C1 segment of cervical spinal cord (tissue), 14 donors: Measurements from ENCODE around the gene APBB2.

Source experiments
- DNase-seq, 14 donors: peaks; one replicate each; lab custom pipeline; 2025; lab: John Stamatoyannopoulos, UW

APBB2 gene

DNA sequence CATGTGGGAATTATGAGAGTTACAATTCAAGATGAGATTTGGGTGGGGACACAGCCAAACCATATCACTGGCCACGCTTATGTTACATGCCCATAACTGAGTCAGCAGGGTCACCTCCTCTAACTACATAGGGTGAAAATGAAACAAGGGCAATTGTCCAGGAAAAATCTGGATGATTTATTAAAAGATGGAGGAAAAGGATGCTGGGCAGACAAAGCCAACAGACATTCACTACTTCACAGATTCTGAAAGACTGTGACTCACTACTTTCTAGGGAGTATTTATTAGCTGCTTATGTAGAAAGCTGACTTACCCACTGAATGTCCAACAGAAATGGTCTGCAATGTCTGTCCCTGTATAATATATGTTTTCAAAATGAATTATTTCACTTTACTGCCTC is 72.4 kb downstream of the APBB2 start:
- no peak for DNase-seq

DNA sequence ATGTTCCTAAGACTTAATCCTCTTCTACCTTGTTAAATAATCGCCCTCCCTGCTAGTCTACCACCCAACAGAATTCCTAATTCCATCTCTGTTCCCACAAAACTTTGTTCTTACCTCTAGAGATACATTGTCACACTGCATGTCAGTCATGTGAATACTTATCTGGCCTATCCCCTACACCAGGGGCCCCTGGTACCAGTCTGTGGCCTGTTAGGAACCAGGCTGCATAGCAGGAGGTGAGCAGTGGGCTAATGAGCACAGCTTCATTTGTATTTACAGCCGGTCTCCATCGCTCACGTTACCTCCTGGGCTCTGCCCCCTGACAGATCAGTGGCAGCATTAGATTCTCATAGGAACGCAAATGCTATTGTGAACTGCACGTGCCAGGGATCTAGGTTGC is 73.9 kb downstream of the APBB2 start:
- no peak for DNase-seq

- no peak for DNase-seq
These were observed 76.5 kb downstream of the APBB2 start for GRCh38 chr4:41137879-41138278.

DNA sequence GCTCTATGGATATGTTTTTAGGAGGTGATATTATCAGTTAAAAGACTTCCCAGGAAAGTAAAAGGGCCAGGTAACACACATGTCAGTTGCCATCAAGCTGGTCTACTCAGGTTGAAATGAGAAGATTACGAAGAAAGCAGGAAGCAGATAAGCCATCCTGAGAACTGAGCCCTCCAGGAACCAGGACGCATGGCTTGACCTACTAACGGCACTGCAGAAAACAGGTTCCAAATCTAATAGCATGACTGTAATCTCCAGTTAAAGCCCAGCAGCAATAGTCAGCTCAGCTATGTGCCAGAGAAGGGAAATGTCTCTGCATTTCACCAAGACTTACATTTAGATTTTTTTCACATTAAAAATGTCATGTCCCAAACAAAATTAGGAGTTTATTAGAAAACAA is 77.9 kb downstream of the APBB2 start:
- DNase-seq: no peak

DNA sequence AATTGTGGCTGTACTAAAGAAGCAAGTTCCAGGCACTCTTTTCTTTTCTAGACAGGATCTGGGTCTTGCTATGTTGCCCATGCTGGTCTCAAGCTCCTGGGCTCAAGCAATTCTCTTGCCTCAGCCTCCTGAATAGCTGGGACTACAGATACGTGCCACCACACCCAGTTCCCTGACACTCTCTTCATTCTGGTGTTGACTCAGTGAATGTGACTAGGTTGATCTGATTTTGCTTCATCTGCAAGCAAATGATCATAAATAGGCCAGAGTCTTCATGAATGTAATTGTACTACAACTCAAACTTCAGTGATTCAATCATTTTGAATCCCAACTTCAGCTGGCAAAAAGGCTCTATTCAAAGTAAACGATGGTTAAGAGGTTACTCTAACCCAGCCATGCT is 78.5 kb downstream of the APBB2 start:
- no peak for DNase-seq

- DNase-seq: no peak
These were observed 79.8 kb downstream of the APBB2 start for GRCh38 chr4:41134581-41134980.

DNA sequence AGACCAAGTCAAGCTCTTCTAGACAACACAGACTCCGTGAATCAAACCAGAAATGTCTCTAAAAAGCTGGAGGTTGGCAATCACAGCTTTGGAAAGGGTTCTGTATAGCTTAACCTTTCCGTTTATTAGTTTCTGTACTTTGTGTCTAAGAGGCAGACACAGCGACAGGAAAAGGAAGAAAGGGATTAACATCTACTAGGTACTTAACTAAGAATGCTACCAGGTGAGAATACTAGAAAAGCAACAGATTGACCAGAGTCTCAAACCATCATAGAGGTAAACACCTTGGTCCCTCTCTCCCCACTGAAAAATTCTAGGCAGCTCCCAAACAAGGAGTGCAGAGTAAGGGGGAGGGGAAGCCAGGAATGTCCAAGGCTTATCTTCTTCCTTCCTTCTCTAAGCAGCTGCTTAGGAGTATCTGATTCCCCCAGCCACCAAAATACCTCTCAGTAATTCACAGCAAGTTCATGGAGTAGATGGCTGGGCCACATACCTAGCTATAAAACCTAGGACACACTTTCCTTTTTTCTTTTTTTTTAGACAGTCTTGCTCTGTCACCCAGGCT is 80.8 kb downstream of the APBB2 start:
- no peak for DNase-seq

DNA sequence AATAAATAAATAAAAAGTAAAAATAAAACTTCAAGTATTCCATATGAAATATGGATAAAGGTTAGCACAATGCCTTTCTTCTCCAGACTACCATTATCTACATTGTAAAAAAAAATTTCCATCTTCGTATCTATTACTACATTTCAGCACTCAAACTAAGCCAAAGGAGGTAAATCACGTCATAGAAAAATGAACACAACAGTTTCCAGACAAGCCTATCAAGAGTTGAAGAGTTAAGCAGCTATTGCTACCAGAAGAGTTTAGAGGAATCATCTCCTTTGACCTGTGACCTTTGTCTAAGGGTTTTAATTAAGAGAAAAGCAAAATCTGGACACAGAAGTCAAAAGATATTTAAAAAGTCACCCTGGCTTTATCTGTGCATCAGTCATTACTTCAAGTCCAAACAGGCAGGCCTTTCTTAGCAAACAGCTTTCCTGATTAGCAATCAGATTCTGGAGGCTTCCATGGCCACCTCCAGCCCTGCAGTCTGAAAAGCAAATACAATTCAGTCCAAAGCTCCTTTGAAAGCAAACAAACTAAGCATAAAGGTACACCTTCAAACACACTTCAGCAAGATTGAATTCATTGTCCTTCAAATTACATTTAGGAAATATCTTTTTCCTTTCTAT is 82.2 kb downstream of the APBB2 start:
- no peak for DNase-seq

DNA sequence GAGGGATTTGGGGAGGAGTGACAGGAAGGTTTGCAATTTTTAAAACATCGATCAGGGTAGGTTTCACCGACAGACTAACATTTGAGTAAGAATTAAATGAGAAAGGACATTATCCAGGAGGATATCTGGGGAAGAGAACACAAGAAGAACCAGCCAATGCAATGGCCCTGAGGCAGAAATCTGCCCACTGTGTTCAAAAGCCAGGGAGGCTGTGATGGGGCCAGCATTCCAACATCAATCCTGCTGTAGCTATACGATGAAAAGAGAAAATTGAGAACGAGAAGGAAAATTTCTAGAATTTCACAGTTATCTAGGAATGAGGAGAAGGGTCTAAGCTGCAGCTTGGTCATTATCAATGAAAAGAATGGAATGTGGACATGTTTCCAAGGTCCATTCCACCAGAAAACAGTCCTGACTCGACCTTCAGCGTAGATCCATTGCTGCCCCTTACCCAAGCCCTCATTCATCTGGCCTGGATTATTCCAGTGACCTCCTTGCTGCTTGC is 84.4 kb downstream of the APBB2 start:
- no peak for DNase-seq

- no peak for DNase-seq
These were observed 85.1 kb downstream of the APBB2 start for GRCh38 chr4:41129128-41129754.

GRCh38 chr4:41125558-41126311 is 88.6 kb downstream of the APBB2 start:
- DNase-seq: no peak

- DNase-seq: no peak
These were observed 89.3 kb downstream of the APBB2 start for GRCh38 chr4:41124916-41125548.

- no peak for DNase-seq
These were observed 91.6 kb downstream of the APBB2 start for GRCh38 chr4:41122775-41123174.

DNA sequence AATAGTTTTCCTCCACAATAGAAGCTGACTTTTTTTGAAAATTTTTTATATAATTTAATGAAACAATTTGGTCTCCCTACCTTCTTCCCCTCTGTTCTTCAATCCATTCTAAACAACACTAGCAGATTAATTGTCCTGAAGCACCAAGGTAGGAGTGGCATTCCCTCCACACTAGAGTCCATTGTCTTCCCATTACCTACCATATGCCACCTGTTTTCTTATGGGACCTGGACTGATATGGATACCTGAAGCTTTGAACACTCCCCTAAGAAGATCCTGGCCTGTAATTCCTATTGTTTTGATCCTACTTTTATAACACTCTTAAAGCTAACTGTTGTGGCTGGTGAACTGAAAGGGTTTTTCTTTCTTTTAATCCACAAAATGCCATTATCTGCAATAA is 92.0 kb downstream of the APBB2 start:
- no peak for DNase-seq

DNA sequence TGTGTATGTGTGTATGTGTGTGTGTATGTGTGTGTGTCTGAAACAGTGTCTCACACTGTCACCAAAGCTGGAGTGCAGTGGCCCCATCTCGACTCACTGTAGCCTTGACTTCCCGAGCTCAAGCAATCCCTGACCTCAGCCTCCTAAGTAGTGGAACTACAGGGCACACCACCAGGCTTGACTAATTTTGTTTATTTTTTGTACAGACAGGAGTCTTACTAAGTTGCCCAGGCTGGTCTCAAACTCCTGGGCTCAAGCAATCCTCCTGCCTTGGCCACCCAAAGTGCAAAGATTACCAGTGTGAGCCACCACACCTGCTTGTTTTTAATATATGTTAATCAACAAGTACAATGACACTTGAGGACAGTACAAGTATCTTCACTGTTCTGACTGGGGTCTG is 92.4 kb downstream of the APBB2 start:
- DNase-seq: no peak

- DNase-seq: peak in 8 of 14 donors; percentile 14 to 51 (median 35)
These were observed 93.8 kb downstream of the APBB2 start for GRCh38 chr4:41120297-41121217.

DNA sequence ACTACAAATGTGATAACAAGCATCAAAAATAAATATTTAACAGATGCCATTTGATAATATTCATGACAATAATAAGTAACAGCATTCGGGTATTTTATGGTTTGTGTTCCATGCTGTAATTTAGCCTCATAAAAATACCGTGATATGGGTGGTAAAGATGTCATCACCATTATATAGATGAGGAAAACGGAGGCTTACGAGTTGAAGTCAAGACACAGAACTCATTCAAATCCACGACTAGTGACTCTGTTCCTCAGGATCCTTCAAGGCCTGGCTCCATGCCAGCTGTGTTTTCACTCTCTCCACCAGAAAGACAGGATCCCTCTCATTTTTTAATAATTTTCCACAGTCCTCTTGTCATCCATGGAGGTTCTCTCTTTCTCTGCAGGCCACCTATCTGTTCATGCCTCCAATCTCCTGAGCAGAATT is 94.5 kb downstream of the APBB2 start:
- no peak for DNase-seq

DNA sequence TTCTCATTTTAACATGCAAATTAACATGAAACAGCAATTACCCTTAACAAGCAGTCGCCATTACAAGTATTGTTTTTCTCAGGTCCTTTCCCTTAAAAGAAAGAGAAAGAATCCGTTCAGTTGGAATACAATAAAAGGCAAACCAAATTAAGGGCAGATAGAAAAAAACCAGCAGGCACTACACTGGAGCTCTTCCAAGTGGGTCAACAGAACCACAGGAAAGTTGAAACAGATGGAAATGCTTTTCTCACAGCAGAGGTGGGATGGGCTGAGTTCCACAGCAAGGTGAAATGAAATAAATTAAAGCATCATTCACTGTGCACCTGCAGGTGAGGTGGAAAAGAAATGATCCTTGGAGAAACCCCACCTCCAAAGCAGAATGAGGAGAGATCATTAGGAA is 102.6 kb downstream of the APBB2 start:
- DNase-seq: peak in 1 of 14 donors; percentile 46

- no peak for DNase-seq
These were observed 104.3 kb downstream of the APBB2 start for GRCh38 chr4:41110050-41110449.

- no peak for DNase-seq
These were observed 105.9 kb downstream of the APBB2 start for GRCh38 chr4:41108481-41108880.
